A549 treated with CpdA at 1 μM for 4 hours (cell line): ENCODE measurements around the gene IL1RN. TPM values are rescaled to one million over a fixed set of nuclear protein-coding genes. Genes with fewer than 3 reads are reported as not detected.

ENCODE experiments used
- total RNA-seq: library from RNA; stranded (reverse); fragments of 200-300 nt; extraction: Qiagen RNA extraction; gene quantifications from 5 replicates; pipeline ENCODE4 v1.2.3, GENCODE V29; 2022; ENCODE audit warnings: low read depth

The IL1RN gene
- total RNA-seq = 0.26 to 0.59 TPM (median 0.42 TPM) in 5 replicates

DNA sequence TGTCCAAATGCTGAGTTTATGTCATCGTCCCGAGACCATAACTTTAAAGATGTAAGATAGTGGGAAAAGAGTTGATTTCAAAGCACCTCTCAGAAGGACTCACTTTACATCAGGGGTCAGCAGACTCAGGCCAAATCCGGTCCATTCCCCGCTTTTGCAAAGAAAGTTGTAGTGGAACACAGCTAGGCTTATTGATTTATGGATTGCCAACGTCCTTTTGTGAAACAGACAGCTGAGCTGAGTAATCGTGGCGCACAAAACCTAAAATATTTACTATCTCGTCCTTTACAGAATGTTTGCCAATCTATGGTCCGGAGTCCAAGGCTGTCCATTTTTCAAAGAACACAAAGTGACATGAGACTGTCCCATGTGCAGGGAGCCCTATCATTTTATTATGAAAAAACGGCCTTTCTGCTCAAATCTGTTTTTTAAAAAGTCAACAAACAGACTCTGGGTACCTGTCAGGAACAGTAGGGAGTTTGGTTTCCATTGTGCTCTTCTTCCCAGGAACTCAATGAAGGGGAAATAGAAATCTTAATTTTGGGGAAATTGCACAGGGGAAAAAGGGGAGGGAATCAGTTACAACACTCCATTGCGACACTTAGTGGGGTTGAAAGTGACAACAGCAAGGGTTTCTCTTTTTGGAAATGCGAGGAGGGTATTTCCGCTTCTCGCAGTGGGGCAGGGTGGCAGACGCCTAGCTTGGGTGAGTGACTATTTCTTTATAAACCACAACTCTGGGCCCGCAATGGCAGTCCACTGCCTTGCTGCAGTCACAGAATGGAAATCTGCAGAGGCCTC is at the start of gene IL1RN:
TSS of gene IL1RN (plus strand) at position 754 of the 801 bp plus-strand sequence. CDS start at position 781, 27 bp downstream.

GRCh38 chr2:113173542-113174375 is 46.4 kb downstream of the IL1RN start, which contains the start of gene PSD4:
Gene PSD4, plus strand, starts transcription at chr2:113173971. Its CDS starts 8,486 bp downstream, at chr2:113182457.

Other genes starting within 250 kb of the IL1RN start
- not detected in 5 replicates for gene IL37, start 216.4 kb upstream of the IL1RN start, total RNA-seq
- 0.10 TPM in 1 of 5 replicates, not detected in the others for gene IL36G, start 149.6 kb upstream of the IL1RN start, total RNA-seq
- not detected in 5 replicates for gene IL36A, start 122.1 kb upstream of the IL1RN start, total RNA-seq
- gene IL36B, start 74.7 kb upstream of the IL1RN start, total RNA-seq = 0.11 to 0.13 TPM in 2 of 5 replicates, not detected in the others
- gene IL36RN, start 68.4 kb upstream of the IL1RN start, total RNA-seq = 0.03 to 0.07 TPM (median 0.06 TPM) in 4 of 5 replicates, not detected in the other
- not detected in 5 replicates for gene IL1F10, start 59.6 kb upstream of the IL1RN start, total RNA-seq
- 9.3 to 13.0 TPM (median 10.4 TPM) in 5 replicates for gene PSD4, start 46.4 kb downstream of the IL1RN start, total RNA-seq
- 0.64 to 1.4 TPM (median 0.78 TPM) in 5 replicates for gene PAX8, start 151.3 kb downstream of the IL1RN start, total RNA-seq